Measurements from ENCODE around the gene C2orf74. TPM values are rescaled to one million over a fixed set of nuclear protein-coding genes. Genes with fewer than 3 reads are reported as not detected.
"Not testable (repeated sequence)": the region's sequence is repeated elsewhere in the genome, so short reads cannot be mapped to it uniquely, and the experiment has no call there.

The C2orf74 gene
- total RNA-seq, 1 donor from 2014 or later = 15.1 TPM

DNA sequence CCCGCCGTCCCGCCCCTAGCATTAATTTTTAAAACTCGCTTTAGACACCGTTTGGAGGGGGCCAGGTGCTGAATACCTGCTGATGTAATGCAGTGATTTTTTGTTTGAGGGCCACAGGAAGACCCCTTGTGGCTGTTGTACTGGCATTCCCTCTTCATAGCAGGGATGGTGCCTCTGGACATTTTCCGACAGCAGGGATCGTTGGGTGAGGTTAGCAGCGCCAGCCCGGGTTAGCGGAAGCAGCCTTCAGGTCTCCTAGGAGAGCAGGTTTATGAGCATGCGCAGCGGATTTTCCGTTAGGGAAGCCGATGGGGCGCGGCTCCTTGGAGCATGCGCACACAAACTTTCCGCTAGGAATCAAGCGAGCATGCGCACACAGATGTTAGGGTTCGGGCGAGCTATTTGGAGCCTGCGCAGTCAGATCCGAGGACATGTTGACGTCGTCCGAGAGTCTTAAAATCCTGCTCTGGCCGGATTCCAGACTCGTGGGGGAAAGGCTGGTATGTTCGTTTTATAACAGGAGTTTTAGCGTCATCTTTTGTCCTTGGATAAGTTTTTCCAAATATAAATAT, 17.2 kb upstream of the C2orf74 start:
- peak overlapping the region; percentile 93 for H3K27ac Mint-ChIP-seq (ENCODE audit: unreplicated experiment)
- DNase-seq = peak; percentile 96
- no peaks in the 10 kb centered on the region for H3K36me3 Mint-ChIP-seq (ENCODE audit: unreplicated experiment)
- peak overlapping the region; percentile 91 for H3K4me3 Mint-ChIP-seq (ENCODE audit: unreplicated experiment)
- no peak for TF ChIP-seq CTCF (IDR thresholded peaks at IDR 0.05; ENCODE audit: partially characterized antibody, unreplicated experiment)
- peaks cover 4% of the 10 kb centered on the region for H3K9me3 Mint-ChIP-seq (ENCODE audit: unreplicated experiment)
- no peaks in the 10 kb centered on the region for H3K4me1 Mint-ChIP-seq (ENCODE audit: low read depth, unreplicated experiment)
- peaks cover 4% of the 10 kb centered on the region for H3K27me3 Mint-ChIP-seq (ENCODE audit: unreplicated experiment)

DNA sequence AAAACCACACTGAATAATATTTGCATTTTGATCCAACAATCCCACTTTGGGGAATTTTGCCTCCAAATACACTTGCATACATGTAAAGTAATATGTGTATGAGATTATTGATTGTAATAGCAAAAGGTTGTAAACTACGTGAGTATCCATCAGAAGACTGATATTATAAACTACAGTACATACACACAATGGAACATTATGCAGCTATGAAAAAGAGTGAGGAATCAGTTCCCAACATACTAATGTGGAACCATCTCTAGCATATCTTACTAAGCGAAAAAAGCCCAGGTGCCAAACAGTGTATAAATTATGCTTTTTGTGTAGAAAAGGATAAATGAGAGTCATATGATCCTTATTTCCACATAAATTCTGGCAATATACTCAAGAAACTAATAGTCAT, 16.0 kb upstream of the C2orf74 start:
- peaks cover 4% of the 10 kb centered on the region for H3K36me3 Mint-ChIP-seq (ENCODE audit: unreplicated experiment)
- no peak for TF ChIP-seq CTCF (IDR thresholded peaks at IDR 0.05; ENCODE audit: partially characterized antibody, unreplicated experiment)
- peaks cover 6% of the 10 kb centered on the region for H3K9me3 Mint-ChIP-seq (ENCODE audit: unreplicated experiment)
- no peak overlapping the region for H3K27ac Mint-ChIP-seq (ENCODE audit: unreplicated experiment)
- peak overlapping the region; percentile 64 for H3K4me3 Mint-ChIP-seq (ENCODE audit: unreplicated experiment)
- H3K4me1 Mint-ChIP-seq (ENCODE audit: low read depth, unreplicated experiment) = no peaks in the 10 kb centered on the region
- DNase-seq = no peak
- H3K27me3 Mint-ChIP-seq (ENCODE audit: unreplicated experiment) = peaks cover 4% of the 10 kb centered on the region

- H3K36me3 Mint-ChIP-seq (ENCODE audit: unreplicated experiment); DNase-seq; H3K9me3 Mint-ChIP-seq (ENCODE audit: unreplicated experiment); H3K4me1 Mint-ChIP-seq (ENCODE audit: low read depth, unreplicated experiment); H3K27ac Mint-ChIP-seq (ENCODE audit: unreplicated experiment); H3K4me3 Mint-ChIP-seq (ENCODE audit: unreplicated experiment); H3K27me3 Mint-ChIP-seq (ENCODE audit: unreplicated experiment): not testable (repeated sequence)
Observed at GRCh38 chr2:61148091-61148490, 13.9 kb upstream of the C2orf74 start.

- DNase-seq = no peak
- Mint-ChIP-seq H3K27me3 (ENCODE audit: unreplicated experiment) (peaks cover 4% of the 10 kb centered on the region), H3K4me3 (ENCODE audit: unreplicated experiment) (no peak overlapping the region), H3K9me3 (ENCODE audit: unreplicated experiment) (peaks cover 6% of the 10 kb centered on the region), H3K27ac (ENCODE audit: unreplicated experiment) (no peak overlapping the region), H3K4me1 (ENCODE audit: low read depth, unreplicated experiment) (no peaks in the 10 kb centered on the region), H3K36me3 (ENCODE audit: unreplicated experiment) (peaks cover 4% of the 10 kb centered on the region)
- no peak for TF ChIP-seq CTCF (IDR thresholded peaks at IDR 0.05; ENCODE audit: partially characterized antibody, unreplicated experiment)
Observed at GRCh38 chr2:61149074-61149473, 12.9 kb upstream of the C2orf74 start.

- H3K9me3 Mint-ChIP-seq (ENCODE audit: unreplicated experiment) = peaks cover 2% of the 10 kb centered on the region
- no peak overlapping the region for H3K27ac Mint-ChIP-seq (ENCODE audit: unreplicated experiment)
- H3K4me3 Mint-ChIP-seq (ENCODE audit: unreplicated experiment) = no peak overlapping the region
- no peak for DNase-seq
- no peaks in the 10 kb centered on the region for H3K27me3 Mint-ChIP-seq (ENCODE audit: unreplicated experiment)
- no peak for TF ChIP-seq CTCF (IDR thresholded peaks at IDR 0.05; ENCODE audit: partially characterized antibody, unreplicated experiment)
- peaks cover 4% of the 10 kb centered on the region for H3K36me3 Mint-ChIP-seq (ENCODE audit: unreplicated experiment)
- H3K4me1 Mint-ChIP-seq (ENCODE audit: low read depth, unreplicated experiment) = no peaks in the 10 kb centered on the region
Observed at GRCh38 chr2:61151436-61151835, 10.6 kb upstream of the C2orf74 start.
